ENCODE results near the gene ATXN7.

DNA sequence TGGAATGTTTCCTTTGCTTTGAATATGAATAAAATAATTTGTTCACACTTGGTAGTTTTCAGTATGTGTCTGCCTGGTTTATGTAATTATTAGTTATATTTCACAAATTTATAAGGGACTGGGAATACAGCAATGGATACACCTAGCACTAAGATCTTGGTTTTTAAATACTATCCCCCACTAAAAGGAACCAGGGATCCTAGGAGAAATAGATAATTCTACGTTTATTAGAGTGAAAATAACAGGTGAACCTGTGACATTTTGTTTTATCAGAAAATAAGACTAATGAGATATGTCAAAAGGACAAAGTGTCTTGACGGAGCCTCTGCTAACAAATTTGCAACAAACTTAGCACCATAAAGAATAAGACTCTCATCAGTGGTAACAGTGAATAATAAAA lies 156.2 kb downstream of the ATXN7 start:
- TF ChIP-seq, protein P1, sequence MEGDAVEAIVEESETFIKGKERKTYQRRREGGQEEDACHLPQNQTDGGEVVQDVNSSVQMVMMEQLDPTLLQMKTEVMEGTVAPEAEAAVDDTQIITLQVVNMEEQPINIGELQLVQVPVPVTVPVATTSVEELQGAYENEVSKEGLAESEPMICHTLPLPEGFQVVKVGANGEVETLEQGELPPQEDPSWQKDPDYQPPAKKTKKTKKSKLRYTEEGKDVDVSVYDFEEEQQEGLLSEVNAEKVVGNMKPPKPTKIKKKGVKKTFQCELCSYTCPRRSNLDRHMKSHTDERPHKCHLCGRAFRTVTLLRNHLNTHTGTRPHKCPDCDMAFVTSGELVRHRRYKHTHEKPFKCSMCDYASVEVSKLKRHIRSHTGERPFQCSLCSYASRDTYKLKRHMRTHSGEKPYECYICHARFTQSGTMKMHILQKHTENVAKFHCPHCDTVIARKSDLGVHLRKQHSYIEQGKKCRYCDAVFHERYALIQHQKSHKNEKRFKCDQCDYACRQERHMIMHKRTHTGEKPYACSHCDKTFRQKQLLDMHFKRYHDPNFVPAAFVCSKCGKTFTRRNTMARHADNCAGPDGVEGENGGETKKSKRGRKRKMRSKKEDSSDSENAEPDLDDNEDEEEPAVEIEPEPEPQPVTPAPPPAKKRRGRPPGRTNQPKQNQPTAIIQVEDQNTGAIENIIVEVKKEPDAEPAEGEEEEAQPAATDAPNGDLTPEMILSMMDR (conservative IDR thresholded peaks at IDR 0.05 in 1 of 2, IDR thresholded peaks at IDR 0.05 in 1 of 2; ENCODE audit: extremely low read depth in 1 of 2, insufficient read depth in 1 of 2, low read depth in 1 of 2, low read length in 2 of 2): no peak
- no peak for TF ChIP-seq EZH2 (IDR thresholded peaks at IDR 0.05; ENCODE audit: borderline replicate concordance, low read length)

Data from mammary epithelial cell (primary cell).